NCI-H1930 (cell line): Measurements from ENCODE around the gene SAMD4A.
"Not testable (repeated sequence)": the region's sequence is repeated elsewhere in the genome, so short reads cannot be mapped to it uniquely, and the experiment has no call there.

Experiments
- DNase-seq, 2 experiments: peaks; one replicate each; lab custom pipeline; 2025; lab: John Stamatoyannopoulos, UW

Gene SAMD4A

GRCh38 chr14:54784060-54784459 is 217.1 kb downstream of the SAMD4A start:
- no peak for DNase-seq

DNA sequence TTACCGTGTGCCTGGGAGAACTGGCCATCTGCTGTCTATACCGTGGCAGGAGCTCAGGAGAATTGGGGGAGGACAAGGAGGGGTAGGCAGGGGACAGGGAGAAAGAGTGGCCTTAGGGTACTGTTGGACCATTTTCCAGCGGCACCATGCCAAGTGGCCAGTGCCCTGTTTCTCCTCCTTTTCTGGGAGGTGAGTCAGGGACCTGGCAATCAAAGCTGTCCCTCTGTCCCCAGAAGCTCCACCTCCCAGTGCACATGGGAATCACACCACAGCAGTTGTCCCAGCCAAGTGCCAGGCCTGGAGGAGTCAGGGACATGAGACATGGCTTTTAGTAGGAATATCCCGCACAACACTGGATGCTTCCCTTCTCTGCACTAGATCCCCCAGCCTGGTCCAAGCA is 217.7 kb downstream of the SAMD4A start:
- no peak for DNase-seq

DNA sequence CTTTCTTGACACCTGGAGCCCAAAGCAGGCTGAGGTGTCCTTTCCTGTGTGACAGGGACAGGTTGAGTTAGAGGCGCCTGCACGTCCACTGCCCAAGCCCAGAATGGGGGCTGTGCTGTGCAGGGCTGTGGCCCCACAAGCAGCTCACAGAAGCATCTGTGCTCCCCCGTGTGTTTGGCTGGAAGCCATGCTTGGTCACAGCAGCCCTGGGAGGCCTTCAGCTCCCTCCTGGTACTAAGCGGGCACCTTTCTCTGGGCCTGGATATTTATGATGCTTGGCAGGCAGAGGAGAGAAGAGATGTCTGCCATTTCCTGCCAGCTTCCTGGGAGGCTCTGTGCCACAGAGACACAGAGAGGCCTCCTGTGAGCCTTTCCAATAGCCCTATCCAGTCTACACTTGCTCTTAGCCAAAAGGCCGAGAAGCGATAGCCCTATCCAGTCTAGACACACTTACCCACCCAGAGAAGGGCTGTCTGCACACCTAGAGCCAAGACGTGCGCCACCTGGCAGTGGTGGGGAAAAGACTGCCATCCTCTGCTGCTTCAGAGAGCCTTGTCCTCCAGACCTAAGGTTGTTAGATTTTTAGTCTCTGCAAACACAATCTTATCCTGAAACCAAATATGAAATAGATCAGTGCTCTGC is 218.3 kb downstream of the SAMD4A start:
- DNase-seq: no peak

GRCh38 chr14:54785778-54786770 is 219.1 kb downstream of the SAMD4A start:
- no peak for DNase-seq

- no peak for DNase-seq
Observed at GRCh38 chr14:54786838-54787237, 219.9 kb downstream of the SAMD4A start.

DNA sequence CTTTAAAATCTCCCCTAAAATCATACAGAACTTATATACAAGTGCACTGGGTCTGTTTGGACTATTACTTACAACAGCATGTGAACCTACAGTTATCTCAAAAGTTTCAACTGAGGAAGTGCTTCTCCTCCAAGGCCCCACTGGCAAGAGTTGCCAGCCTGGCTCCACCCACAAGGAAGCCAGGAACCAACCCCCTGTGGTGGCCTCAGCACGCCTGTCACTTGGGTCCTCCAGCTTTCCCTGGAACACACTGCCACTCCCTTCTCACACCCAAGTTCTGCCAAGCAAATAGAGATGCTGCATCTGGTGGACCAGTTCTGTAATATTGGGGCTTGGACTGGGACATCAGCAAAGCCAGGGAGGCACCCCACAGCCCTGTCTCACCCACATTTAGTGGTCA is 220.3 kb downstream of the SAMD4A start:
- DNase-seq: no peak

DNA sequence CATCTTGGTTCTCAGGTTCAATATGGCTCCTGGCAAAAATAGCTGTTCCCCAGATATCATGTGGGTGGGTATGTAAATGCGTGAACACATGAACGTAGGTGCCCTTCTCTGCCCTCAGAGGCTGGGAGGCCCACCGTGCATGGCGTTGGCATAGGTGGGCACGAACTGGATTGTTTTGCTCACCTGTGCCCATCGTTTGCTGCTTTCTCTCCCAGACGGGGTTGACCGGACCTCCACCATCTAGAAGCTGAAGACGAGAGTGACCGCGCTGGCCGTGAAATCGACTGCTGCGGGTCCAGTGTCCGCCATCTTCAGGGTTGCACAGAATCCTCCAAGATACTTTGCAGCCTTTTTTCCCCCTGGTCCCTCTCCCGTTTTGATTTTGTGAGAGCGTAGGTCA is 221.8 kb downstream of the SAMD4A start:
- DNase-seq: no peak

- DNase-seq: no peak
Observed at GRCh38 chr14:54789166-54789565, 222.2 kb downstream of the SAMD4A start.

- no peak for DNase-seq
Observed at GRCh38 chr14:54789781-54790480, 223.0 kb downstream of the SAMD4A start.

GRCh38 chr14:54791001-54791400 is 224.1 kb downstream of the SAMD4A start:
- DNase-seq: no peak

GRCh38 chr14:54792288-54792687 is 225.4 kb downstream of the SAMD4A start:
- no peak for DNase-seq

DNA sequence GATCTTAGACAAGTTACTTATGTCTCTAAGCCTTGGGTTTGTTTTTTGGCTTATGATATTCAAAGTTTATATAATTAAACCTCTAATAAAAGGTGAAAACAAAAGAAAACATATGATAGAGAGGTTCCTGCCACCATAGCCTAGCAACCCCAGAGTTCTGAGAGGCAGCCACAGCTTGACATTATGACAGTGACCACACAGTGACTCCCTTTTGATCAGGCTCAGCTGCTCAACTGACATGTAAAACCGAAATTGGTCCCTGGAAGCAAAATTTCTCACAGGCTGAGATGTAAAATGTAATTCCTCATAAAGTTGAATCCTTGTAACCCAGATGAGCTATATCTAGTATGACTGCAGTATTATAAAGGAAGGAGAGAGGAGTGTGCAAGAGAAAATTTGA is 227.2 kb downstream of the SAMD4A start:
- DNase-seq: no peak

GRCh38 chr14:54794796-54795195 is 227.9 kb downstream of the SAMD4A start:
- no peak for DNase-seq

DNA sequence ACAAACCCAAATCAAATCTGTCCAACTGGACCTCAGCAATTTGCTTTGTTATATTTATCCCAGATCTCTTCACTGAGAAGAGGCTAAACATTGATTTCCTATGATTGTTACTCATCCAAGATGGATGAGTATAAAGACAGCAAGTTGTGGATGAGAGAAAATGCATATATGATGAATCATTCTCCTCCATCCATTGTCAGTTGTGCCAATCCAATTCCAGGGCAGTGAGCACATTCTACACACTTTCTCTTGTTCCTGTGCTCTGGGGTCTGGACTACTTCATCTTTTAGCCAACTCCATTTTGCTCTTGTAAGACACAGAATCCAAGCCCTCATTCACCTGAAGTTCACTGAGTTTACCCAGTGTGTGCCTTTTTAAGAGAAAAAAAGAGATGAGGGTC is 230.0 kb downstream of the SAMD4A start:
- no peak for DNase-seq

DNA sequence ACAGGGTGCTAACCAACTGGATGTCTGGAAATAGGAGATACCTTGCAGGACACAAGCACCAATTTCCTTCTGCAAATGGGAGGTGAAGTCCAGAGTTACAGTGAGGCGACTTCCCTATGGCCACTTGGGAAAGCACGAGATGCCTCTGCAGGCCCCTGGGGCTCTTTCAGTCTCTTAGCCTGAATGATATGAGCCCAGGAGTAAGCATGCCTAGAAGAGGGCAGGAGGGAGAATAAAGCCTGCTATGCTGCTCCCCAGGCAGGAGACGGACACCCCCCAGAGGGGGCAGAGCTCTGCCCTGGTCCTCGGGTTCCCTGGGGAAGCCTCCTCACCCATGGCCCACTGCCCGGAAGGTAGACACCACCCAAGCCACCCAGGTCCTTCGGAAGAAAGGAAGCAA is 230.6 kb downstream of the SAMD4A start:
- no peak for DNase-seq

GRCh38 chr14:54797986-54798385 is 231.1 kb downstream of the SAMD4A start:
- no peak for DNase-seq

- DNase-seq: no peak
Observed at GRCh38 chr14:54798465-54799124, 231.7 kb downstream of the SAMD4A start.

DNA sequence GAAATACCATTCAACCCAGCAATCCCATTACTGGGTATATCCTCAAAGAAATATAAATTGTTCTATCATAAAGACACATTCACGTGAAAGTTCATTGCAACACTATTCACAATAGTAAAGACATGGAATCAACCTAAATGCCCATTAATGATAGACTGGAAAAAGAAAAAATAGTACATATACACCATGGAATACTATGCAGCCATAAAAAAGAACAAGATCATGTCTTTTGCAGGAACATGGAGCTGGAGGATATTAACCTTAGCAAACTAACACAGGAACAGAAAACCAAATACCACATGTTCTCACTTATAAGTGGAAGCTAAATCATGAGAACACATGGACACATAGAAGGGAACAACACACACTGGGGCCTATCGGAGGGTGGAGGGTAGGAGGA is 234.6 kb downstream of the SAMD4A start:
- DNase-seq: not testable (repeated sequence)

DNA sequence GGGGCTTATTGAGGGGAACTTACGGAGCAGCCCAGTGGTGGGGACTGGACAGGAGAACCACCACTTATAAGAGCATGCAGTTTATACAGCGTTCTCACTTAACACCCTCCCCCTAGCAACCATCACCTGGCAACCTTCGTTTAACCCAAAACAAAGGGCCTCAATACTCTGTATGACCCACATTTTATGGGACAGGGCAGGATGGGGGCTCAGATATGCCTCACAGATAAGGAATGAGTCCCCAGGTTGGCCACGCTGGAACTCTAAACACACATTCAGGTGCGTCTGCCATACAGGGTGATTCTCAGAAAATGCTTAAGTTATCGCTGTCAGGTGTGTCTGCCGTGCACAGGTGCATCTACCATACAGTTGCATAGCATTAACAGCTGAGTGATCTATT is 236.5 kb downstream of the SAMD4A start:
- DNase-seq: no peak

DNA sequence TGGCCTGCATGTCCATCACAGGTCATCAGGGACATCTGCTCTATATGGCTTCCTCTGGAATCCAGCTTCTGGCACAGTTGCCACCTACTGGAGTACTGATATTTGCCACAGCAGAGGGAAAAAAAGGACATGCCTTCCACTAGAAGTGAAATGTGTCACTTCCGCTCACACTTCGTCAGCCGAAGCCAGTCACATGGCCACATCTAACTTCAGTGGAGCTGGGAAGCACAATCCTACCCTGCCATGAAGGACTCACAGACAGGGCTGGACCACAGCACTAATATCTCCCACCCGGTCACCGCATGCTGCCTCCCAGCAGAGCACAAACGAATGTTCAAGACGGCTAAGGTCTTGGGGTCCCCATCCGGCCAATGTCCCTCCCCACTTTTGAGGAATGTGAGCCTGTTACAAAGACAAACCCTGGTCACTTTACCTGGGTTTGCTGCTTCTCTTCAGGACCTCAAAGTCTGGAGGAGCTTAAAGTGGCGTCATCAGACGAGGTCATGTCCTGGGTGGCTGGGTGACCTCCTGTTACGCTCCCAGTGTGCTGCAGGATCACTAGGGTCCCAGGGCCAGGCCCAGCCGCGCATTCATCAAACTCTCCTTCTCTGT is 237.1 kb downstream of the SAMD4A start:
- no peak for DNase-seq

- no peak for DNase-seq
Observed at GRCh38 chr14:54804538-54805041, 237.7 kb downstream of the SAMD4A start.

DNA sequence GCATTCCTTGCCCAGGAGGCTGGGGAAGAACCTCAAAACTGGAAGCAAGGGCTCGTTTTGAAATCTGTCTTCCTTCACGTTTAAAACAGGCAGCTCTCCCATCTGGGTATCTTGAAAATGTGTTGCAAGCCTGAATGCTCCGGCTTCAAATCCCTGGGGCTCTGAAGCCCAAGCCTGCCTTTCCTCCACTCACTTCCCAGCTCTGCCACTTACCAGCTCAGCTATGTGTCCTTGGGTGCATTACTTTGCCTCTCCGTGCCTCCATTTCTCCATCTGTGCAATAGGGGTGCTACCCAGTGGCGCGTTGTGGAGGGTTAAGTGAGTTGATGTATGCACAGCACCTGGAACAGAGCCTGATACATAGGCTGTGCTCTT is 238.1 kb downstream of the SAMD4A start:
- DNase-seq: no peak
